Osteoblast (primary cell): Measurements from ENCODE around the gene UNK. TPM values are rescaled to one million over a fixed set of nuclear protein-coding genes. Genes with fewer than 3 reads are reported as not detected.

Experiments used
- DNase-seq: peaks from one replicate; pipeline ENCODE4 v3.0.0; 2011; ENCODE audit warnings: low spot score, mixed read lengths; ENCODE audit not compliant: insufficient read length; ENCODE audit errors: missing footprints
- H2AFZ ChIP-seq: 2 replicates; pipeline ENCODE4 v1.6.0; 2011; ENCODE audit warnings: mild to moderate bottlenecking, low read length
- H3K27ac ChIP-seq: 2 replicates; pipeline ENCODE4 v1.5.1; 2011; ENCODE audit warnings: mild to moderate bottlenecking, low read depth, low read length, moderate library complexity
- H3K27me3 ChIP-seq: 2 replicates; pipeline ENCODE4 v1.6.0; 2012; ENCODE audit warnings: mild to moderate bottlenecking, control low read depth, inconsistent platforms, low read length, moderate library complexity; ENCODE audit not compliant: insufficient read depth
- H3K36me3 ChIP-seq: 2 replicates; pipeline ENCODE4 v1.5.1; 2011; ENCODE audit warnings: mild to moderate bottlenecking, low read length, control low read depth, moderate library complexity; ENCODE audit not compliant: insufficient read depth
- H3K4me1 ChIP-seq: 2 replicates; pipeline ENCODE4 v1.5.1; 2011; ENCODE audit warnings: mild to moderate bottlenecking, low read length, control low read depth, moderate library complexity; ENCODE audit not compliant: insufficient read depth
- H3K4me2 ChIP-seq: 2 replicates; pipeline ENCODE4 v1.6.0; 2011; ENCODE audit warnings: mild to moderate bottlenecking, low read length; ENCODE audit not compliant: insufficient read depth
- H3K4me3 ChIP-seq: fragments of 200-600 bp; sonication (generic); 3 replicates; pipeline ENCODE4 v1.5.1; 2012; ENCODE audit warnings: mild to moderate bottlenecking, low read length, inconsistent platforms; ENCODE audit not compliant: insufficient read depth
- H3K79me2 ChIP-seq: 2 replicates; pipeline ENCODE4 v1.6.0; 2012; ENCODE audit warnings: mild to moderate bottlenecking, low read length, control low read depth, inconsistent platforms; ENCODE audit not compliant: insufficient read depth
- H3K9me3 ChIP-seq: 2 replicates; pipeline ENCODE4 v1.5.1; 2011; ENCODE audit warnings: low read depth, low read length, control low read depth
- H4K20me1 ChIP-seq: 2 replicates; pipeline ENCODE4 v1.6.0; 2012; ENCODE audit warnings: mild to moderate bottlenecking, low read length, control low read depth; ENCODE audit not compliant: insufficient read depth
- CTCF ChIP-seq: IDR thresholded peaks from 2 replicates; pipeline ENCODE4 v1.5.1; 2011; ENCODE audit warnings: mild to moderate bottlenecking, low read depth, low read length, moderate library complexity; ENCODE audit errors: extremely low read depth
- total RNA-seq: library from RNA; depleted of rRNA; stranded (reverse); fragments of >200 nt; gene quantifications from 2 replicates; pipeline ENCODE4 v1.2.3, GENCODE V29; 2012

The UNK gene
- total RNA-seq, 1 donor, result 18.5 TPM

- H3K4me2 ChIP-seq, result no peak overlapping the region
- H3K27me3 ChIP-seq, result no peaks in the 10 kb centered on the region
- H3K79me2 ChIP-seq, result no peaks in the 10 kb centered on the region
- no peak for TF ChIP-seq CTCF
- H3K4me1 ChIP-seq, result peaks cover 10% of the 10 kb centered on the region
- no peak overlapping the region for H3K27ac ChIP-seq
- no peak overlapping the region for H2AFZ ChIP-seq
- peak; percentile 58 for DNase-seq
- H3K9me3 ChIP-seq, result no peaks in the 10 kb centered on the region
- H4K20me1 ChIP-seq, result no peaks in the 10 kb centered on the region
- no peak overlapping the region for H3K4me3 ChIP-seq
- no peaks in the 10 kb centered on the region for H3K36me3 ChIP-seq
These were observed 42.1 kb downstream of the UNK start for GRCh38 chr17:75826561-75827307.

GRCh38 chr17:75827308-75828075, 42.9 kb downstream of the UNK start:
- Histone ChIP-seq H3K36me3 (no peaks in the 10 kb centered on the region), H2AFZ (peak overlapping the region; percentile 87), H3K27ac (no peak overlapping the region), H3K4me2 (peak overlapping the region; percentile 91), H3K4me3 (peak overlapping the region; percentile 68), H3K79me2 (no peaks in the 10 kb centered on the region), H3K27me3 (no peaks in the 10 kb centered on the region), H3K4me1 (peaks cover 15% of the 10 kb centered on the region), H3K9me3 (no peaks in the 10 kb centered on the region), H4K20me1 (no peaks in the 10 kb centered on the region)
- DNase-seq, result peak; percentile 100
- peak; percentile 80 for TF ChIP-seq CTCF

DNA sequence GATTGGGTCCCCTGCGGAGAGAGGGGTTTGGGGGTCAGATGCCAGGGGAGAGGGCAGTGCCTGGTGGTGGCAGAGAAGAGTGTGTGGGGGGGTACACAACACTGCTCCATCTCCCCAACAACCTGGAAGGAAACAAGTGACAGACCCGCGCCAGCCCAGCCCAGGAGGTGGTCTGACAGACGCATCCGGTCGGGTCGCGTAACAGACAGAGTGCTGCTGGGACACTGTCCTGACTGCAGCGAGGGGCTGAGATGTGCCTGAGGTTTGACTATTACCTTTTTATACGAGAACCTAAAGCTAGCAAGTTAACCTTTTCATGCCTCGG, 43.4 kb downstream of the UNK start:
- H3K9me3 ChIP-seq, result no peaks in the 10 kb centered on the region
- H3K27ac ChIP-seq, result no peak overlapping the region
- peak overlapping the region; percentile 91 for H3K4me2 ChIP-seq
- no peaks in the 10 kb centered on the region for H3K79me2 ChIP-seq
- peak overlapping the region; percentile 68 for H3K4me3 ChIP-seq
- no peaks in the 10 kb centered on the region for H4K20me1 ChIP-seq
- peak overlapping the region; percentile 87 for H2AFZ ChIP-seq
- H3K27me3 ChIP-seq, result no peaks in the 10 kb centered on the region
- peaks cover 16% of the 10 kb centered on the region for H3K4me1 ChIP-seq
- no peak for DNase-seq
- TF ChIP-seq CTCF, result no peak
- H3K36me3 ChIP-seq, result no peaks in the 10 kb centered on the region

- peak; percentile 87 for DNase-seq
- no peak overlapping the region for H2AFZ ChIP-seq
- no peaks in the 10 kb centered on the region for H3K9me3 ChIP-seq
- no peak overlapping the region for H3K4me3 ChIP-seq
- TF ChIP-seq CTCF, result no peak
- H3K27ac ChIP-seq, result no peak overlapping the region
- H3K79me2 ChIP-seq, result no peaks in the 10 kb centered on the region
- H3K4me1 ChIP-seq, result peaks cover 16% of the 10 kb centered on the region
- no peak overlapping the region for H3K4me2 ChIP-seq
- no peaks in the 10 kb centered on the region for H3K36me3 ChIP-seq
- no peaks in the 10 kb centered on the region for H4K20me1 ChIP-seq
- no peaks in the 10 kb centered on the region for H3K27me3 ChIP-seq
These were observed 44.1 kb downstream of the UNK start for GRCh38 chr17:75828741-75829140.
